ENCODE data around the gene GPX7.

GPX7 gene

GRCh38 chr1:52604063-52604770 is 2.0 kb downstream of the GPX7 start:
- no peak overlapping the region for H3K4me3 ChIP-seq
- peaks cover 9% of the 10 kb centered on the region; the same call in 1 of the 2 replicates for H3K36me3 ChIP-seq (ENCODE audit: insufficient read depth, low read length)

GRCh38 chr1:52613636-52614373 is 11.6 kb downstream of the GPX7 start:
- Histone ChIP-seq H3K27ac (no peak overlapping the region), H3K4me3 (no peak overlapping the region), H3K36me3 (ENCODE audit: insufficient read depth, low read length) (no peaks in the 10 kb centered on the region; the same call in 1 of the 2 replicates), H3K9me3 (ENCODE audit: low read depth, low read length) (no peaks in the 10 kb centered on the region), H3K9ac (ENCODE audit: insufficient read length) (no peak overlapping the region)
- TF ChIP-seq EZH2 (IDR thresholded peaks at IDR 0.05): no peak
- TF ChIP-seq FOXP2 (optimal IDR thresholded peaks at IDR 0.05; ENCODE audit: control extremely low read depth, extremely low read length, insufficient read depth): no peak
- TF ChIP-seq POLR2AphosphoS5 (IDR thresholded peaks at IDR 0.05; ENCODE audit: borderline replicate concordance, low read depth, low read length): no peak
- no peak for DNase-seq (ENCODE audit: low read depth, low spot score)

More at GRCh38 chr1:52604063-52604770, 2.0 kb downstream of the GPX7 start:
- no peak for DNase-seq (ENCODE audit: low read depth, low spot score)
- TF ChIP-seq EZH2 (IDR thresholded peaks at IDR 0.05): no peak
- Histone ChIP-seq H3K9me3 (ENCODE audit: low read depth, low read length) (no peaks in the 10 kb centered on the region), H3K27ac (no peak overlapping the region), H3K9ac (ENCODE audit: insufficient read length) (no peak overlapping the region)

- TF ChIP-seq POLR2AphosphoS5 (IDR thresholded peaks at IDR 0.05; ENCODE audit: borderline replicate concordance, low read depth, low read length): no peak
- no peak for TF ChIP-seq EZH2 (IDR thresholded peaks at IDR 0.05)
- no peak for TF ChIP-seq FOXP2 (optimal IDR thresholded peaks at IDR 0.05; ENCODE audit: control extremely low read depth, extremely low read length, insufficient read depth)
- Histone ChIP-seq H3K4me3 (no peak overlapping the region), H3K9me3 (ENCODE audit: low read depth, low read length) (no peaks in the 10 kb centered on the region), H3K9ac (ENCODE audit: insufficient read length) (no peak overlapping the region), H3K27ac (no peak overlapping the region), H3K36me3 (ENCODE audit: insufficient read depth, low read length) (no peaks in the 10 kb centered on the region)
- DNase-seq (ENCODE audit: low read depth, low spot score): no peak
Observed at GRCh38 chr1:52614671-52615070, 12.5 kb downstream of the GPX7 start.

GRCh38 chr1:52615489-52616042 is 13.4 kb downstream of the GPX7 start:
- Histone ChIP-seq H3K4me3 (no peak overlapping the region), H3K36me3 (ENCODE audit: insufficient read depth, low read length) (no peaks in the 10 kb centered on the region), H3K27ac (no peak overlapping the region), H3K9me3 (ENCODE audit: low read depth, low read length) (no peaks in the 10 kb centered on the region), H3K9ac (ENCODE audit: insufficient read length) (no peak overlapping the region)
- TF ChIP-seq FOXP2 (optimal IDR thresholded peaks at IDR 0.05; ENCODE audit: control extremely low read depth, extremely low read length, insufficient read depth) (no peak), POLR2AphosphoS5 (IDR thresholded peaks at IDR 0.05; ENCODE audit: borderline replicate concordance, low read depth, low read length) (no peak), EZH2 (IDR thresholded peaks at IDR 0.05) (no peak)
- DNase-seq (ENCODE audit: low read depth, low spot score): no peak

- Histone ChIP-seq H3K9ac (ENCODE audit: insufficient read length) (no peak overlapping the region), H3K36me3 (ENCODE audit: insufficient read depth, low read length) (no peaks in the 10 kb centered on the region), H3K4me3 (no peak overlapping the region), H3K9me3 (ENCODE audit: low read depth, low read length) (no peaks in the 10 kb centered on the region), H3K27ac (no peak overlapping the region)
- TF ChIP-seq POLR2AphosphoS5 (IDR thresholded peaks at IDR 0.05; ENCODE audit: borderline replicate concordance, low read depth, low read length) (no peak), EZH2 (IDR thresholded peaks at IDR 0.05) (no peak), FOXP2 (optimal IDR thresholded peaks at IDR 0.05; ENCODE audit: control extremely low read depth, extremely low read length, insufficient read depth) (no peak)
- no peak for DNase-seq (ENCODE audit: low read depth, low spot score)
Observed at GRCh38 chr1:52621950-52622349, 19.8 kb downstream of the GPX7 start.

- Histone ChIP-seq H3K27ac (no peak overlapping the region), H3K9ac (ENCODE audit: insufficient read length) (no peak overlapping the region), H3K9me3 (ENCODE audit: low read depth, low read length) (no peaks in the 10 kb centered on the region), H3K36me3 (ENCODE audit: insufficient read depth, low read length) (no peaks in the 10 kb centered on the region), H3K4me3 (no peak overlapping the region)
- DNase-seq (ENCODE audit: low read depth, low spot score): no peak
- TF ChIP-seq POLR2AphosphoS5 (IDR thresholded peaks at IDR 0.05; ENCODE audit: borderline replicate concordance, low read depth, low read length) (no peak), FOXP2 (optimal IDR thresholded peaks at IDR 0.05; ENCODE audit: control extremely low read depth, extremely low read length, insufficient read depth) (no peak), EZH2 (IDR thresholded peaks at IDR 0.05) (no peak)
Observed at GRCh38 chr1:52623812-52624211, 21.6 kb downstream of the GPX7 start.

- Histone ChIP-seq H3K27ac (no peak overlapping the region), H3K4me3 (no peak overlapping the region)
- TF ChIP-seq POLR2AphosphoS5 (IDR thresholded peaks at IDR 0.05; ENCODE audit: borderline replicate concordance, low read depth, low read length): no peak
- no peak for TF ChIP-seq EZH2 (IDR thresholded peaks at IDR 0.05)
- no peak for TF ChIP-seq FOXP2 (optimal IDR thresholded peaks at IDR 0.05; ENCODE audit: control extremely low read depth, extremely low read length, insufficient read depth)
Observed at GRCh38 chr1:52627028-52627427, 24.9 kb downstream of the GPX7 start.

GRCh38 chr1:52628614-52629324 is 26.6 kb downstream of the GPX7 start:
- Histone ChIP-seq H3K4me3 (no peak overlapping the region), H3K9ac (ENCODE audit: insufficient read length) (no peak overlapping the region), H3K27ac (no peak overlapping the region), H3K36me3 (ENCODE audit: insufficient read depth, low read length) (no peaks in the 10 kb centered on the region), H3K9me3 (ENCODE audit: low read depth, low read length) (no peaks in the 10 kb centered on the region)
- TF ChIP-seq EZH2 (IDR thresholded peaks at IDR 0.05): no peak
- no peak for TF ChIP-seq FOXP2 (optimal IDR thresholded peaks at IDR 0.05; ENCODE audit: control extremely low read depth, extremely low read length, insufficient read depth)
- TF ChIP-seq POLR2AphosphoS5 (IDR thresholded peaks at IDR 0.05; ENCODE audit: borderline replicate concordance, low read depth, low read length): no peak
- no peak for DNase-seq (ENCODE audit: low read depth, low spot score)

More at GRCh38 chr1:52627028-52627427, 24.9 kb downstream of the GPX7 start:
- no peak for DNase-seq (ENCODE audit: low read depth, low spot score)
- no peak overlapping the region for H3K9ac ChIP-seq (ENCODE audit: insufficient read length)
- no peaks in the 10 kb centered on the region for H3K36me3 ChIP-seq (ENCODE audit: insufficient read depth, low read length)
- H3K9me3 ChIP-seq (ENCODE audit: low read depth, low read length): no peaks in the 10 kb centered on the region
